Tibial nerve (tissue), 4 donors: ENCODE results near the gene WSB1. TPM values are rescaled to one million over a fixed set of nuclear protein-coding genes. Genes with fewer than 3 reads are reported as not detected.
A peak's percentile ranks its signal among the peaks of the same experiment; 100 is the strongest.

Experiments used
- DNase-seq, 2 donors: peaks; one replicate each; pipeline ENCODE4 v3.0.0-alpha.2; 2019; ENCODE audit warnings: low spot score in 2 of 2
- H3K27ac ChIP-seq, 4 donors: fragments of 200-600 bp; sonication (generic) in 3 of 4; one replicate each; pipeline ENCODE4 v1.5.1; 2017 to 2019; ENCODE audit warnings: mild to moderate bottlenecking in 1 of 4
- H3K27me3 ChIP-seq, 2 donors: fragments of 200-600 bp; sonication (generic) in 1 of 2; one replicate each; pipeline versions ENCODE4 v1.5.1 to v1.6.0; 2017 to 2019
- H3K36me3 ChIP-seq, 3 donors: fragments of 200-600 bp; sonication (generic); one replicate each; pipeline ENCODE4 v1.5.1; 2018 to 2019
- H3K4me1 ChIP-seq, 4 donors: fragments of 200-600 bp; sonication (generic) in 3 of 4; one replicate each; pipeline ENCODE4 v1.5.1; 2017 to 2019
- H3K4me3 ChIP-seq, 4 donors: fragments of 200-600 bp; sonication (generic) in 3 of 4; one replicate each; pipeline ENCODE4 v1.5.1; 2017 to 2019; ENCODE audit warnings: mild to moderate bottlenecking in 1 of 4, moderate library complexity in 1 of 4
- H3K9me3 ChIP-seq, 4 donors: fragments of 200-600 bp; sonication (generic) in 3 of 4; one replicate each; pipeline ENCODE4 v1.5.1; 2017 to 2019
- CTCF ChIP-seq, 5 experiments: fragments of 200-600 bp in 3 of 5; fragments of 450-650 bp in 2 of 5; sonication (generic) in 3 of 5; IDR thresholded peaks; one replicate each; pipeline ENCODE4 v1.5.1; 2016 to 2019; ENCODE audit warnings: antibody characterized with exemption in 5 of 5, mild to moderate bottlenecking in 3 of 5, moderate library complexity in 2 of 5
- EP300 ChIP-seq, 2 donors: sonication (generic); formaldehyde crosslinking; IDR thresholded peaks; one replicate each; pipeline ENCODE4 v1.6.1; 2017; ENCODE audit warnings: antibody characterized with exemption in 2 of 2, mild to moderate bottlenecking in 1 of 2
- POLR2A ChIP-seq, 2 donors: fragments of 450-650 bp; IDR thresholded peaks; one replicate each; pipeline ENCODE4 v1.6.1; 2017; ENCODE audit warnings: antibody characterized with exemption in 2 of 2, mild to moderate bottlenecking in 2 of 2, moderate library complexity in 2 of 2
- WGBS, 2 donors: methylation state at CpG; one replicate each; pipeline ENCODE4 v1.1.5; 2018; 5-methylcytosine and 5-hydroxymethylcytosine counted together
- total RNA-seq, 4 donors: library from RNA; depleted of rRNA; stranded (reverse); fragments of >200 nt; gene quantifications; one replicate each; pipeline ENCODE4 v1.1.0, GENCODE V29; 2016

WSB1 gene
- total RNA-seq, 4 donors from 2014 or later: 201 to 225 (median 213) TPM

GRCh38 chr17:27299384-27300049 is 5.6 kb downstream of the WSB1 start:
- no peaks in the 10 kb centered on the region for H3K9me3 ChIP-seq
- TF ChIP-seq EP300 (IDR thresholded peaks at IDR 0.05): no peak
- TF ChIP-seq POLR2A (IDR thresholded peaks at IDR 0.05): no peak
- TF ChIP-seq CTCF (IDR thresholded peaks at IDR 0.05): no peak
- peaks cover 0 to 85% (median 33%) of the 10 kb centered on the region in 4 donors for H3K4me1 ChIP-seq
- no peaks in the 10 kb centered on the region for H3K27me3 ChIP-seq
- WGBS, 2 donors: 71 to 76% methylated on average over 5 of the region's 5 CpGs
- no peak for DNase-seq
- H3K4me3 ChIP-seq: no peak overlapping the region
- peak overlapping the region in 2 of 4 donors; percentile 10 to 46 for H3K27ac ChIP-seq
- H3K36me3 ChIP-seq: peaks cover 0 to 5% (median 0%) of the 10 kb centered on the region in 3 donors

- Histone ChIP-seq H3K36me3 (peaks cover 0 to 42% (median 3%) of the 10 kb centered on the region in 3 donors), H3K27me3 (no peaks in the 10 kb centered on the region), H3K9me3 (no peaks in the 10 kb centered on the region), H3K27ac (no peak overlapping the region), H3K4me3 (no peak overlapping the region), H3K4me1 (peaks cover 0 to 92% (median 17%) of the 10 kb centered on the region in 4 donors)
- TF ChIP-seq CTCF (IDR thresholded peaks at IDR 0.05) (no peak), EP300 (IDR thresholded peaks at IDR 0.05) (no peak), POLR2A (IDR thresholded peaks at IDR 0.05) (no peak)
- 90 to 93% methylated on average over 2 of the region's 2 CpGs for WGBS, 2 donors
- DNase-seq: no peak
Measured at GRCh38 chr17:27303734-27304133, 9.8 kb downstream of the WSB1 start.

- TF ChIP-seq EP300 (IDR thresholded peaks at IDR 0.05) (no peak), CTCF (IDR thresholded peaks at IDR 0.05) (no peak), POLR2A (IDR thresholded peaks at IDR 0.05) (no peak)
- no peaks in the 10 kb centered on the region for H3K9me3 ChIP-seq
- DNase-seq: no peak
- H3K4me1 ChIP-seq: peaks cover 0 to 65% (median 8%) of the 10 kb centered on the region in 4 donors
- peaks cover 7 to 68% (median 18%) of the 10 kb centered on the region in 3 donors for H3K36me3 ChIP-seq
- 92 to 93% methylated on average over 7 of the region's 7 CpGs for WGBS, 2 donors
- no peak overlapping the region for H3K4me3 ChIP-seq
- no peak overlapping the region for H3K27ac ChIP-seq
- H3K27me3 ChIP-seq: no peaks in the 10 kb centered on the region
Measured at GRCh38 chr17:27306276-27306835, 12.4 kb downstream of the WSB1 start.

- no peak overlapping the region for H3K27ac ChIP-seq
- TF ChIP-seq CTCF (IDR thresholded peaks at IDR 0.05) (no peak), POLR2A (IDR thresholded peaks at IDR 0.05) (no peak), EP300 (IDR thresholded peaks at IDR 0.05) (no peak)
- no peaks in the 10 kb centered on the region for H3K9me3 ChIP-seq
- WGBS, 2 donors: 88 to 92% methylated on average over 4 of the region's 4 CpGs
- no peak overlapping the region for H3K4me3 ChIP-seq
- peaks cover 0 to 36% (median 4%) of the 10 kb centered on the region in 4 donors for H3K4me1 ChIP-seq
- no peaks in the 10 kb centered on the region for H3K27me3 ChIP-seq
- no peak for DNase-seq
- peaks cover 7 to 94% (median 51%) of the 10 kb centered on the region in 3 donors for H3K36me3 ChIP-seq
Measured at GRCh38 chr17:27310565-27311110, 16.7 kb downstream of the WSB1 start.

GRCh38 chr17:27313301-27313700 is 19.4 kb downstream of the WSB1 start:
- WGBS, 2 donors: 56 to 74% methylated on average over 1 of the region's 1 CpG
- TF ChIP-seq POLR2A (IDR thresholded peaks at IDR 0.05): no peak
- TF ChIP-seq CTCF (IDR thresholded peaks at IDR 0.05): no peak
- no peak for TF ChIP-seq EP300 (IDR thresholded peaks at IDR 0.05)
- Histone ChIP-seq H3K36me3 (peaks cover 7 to 98% (median 63%) of the 10 kb centered on the region in 3 donors), H3K27ac (no peak overlapping the region), H3K27me3 (no peaks in the 10 kb centered on the region), H3K4me3 (no peak overlapping the region), H3K4me1 (peaks cover 0 to 14% (median 4%) of the 10 kb centered on the region in 4 donors), H3K9me3 (no peaks in the 10 kb centered on the region)
- no peak for DNase-seq
